ENCODE data around the gene TSTD1.

- TF ChIP-seq CTCF (conservative IDR thresholded peaks at IDR 0.05 in 1 of 2, IDR thresholded peaks at IDR 0.05 in 1 of 2; ENCODE audit: low read depth in 1 of 2, low read length in 2 of 2) (no peak), EZH2 (IDR thresholded peaks at IDR 0.05; ENCODE audit: low read length, missing control alignments) (no peak)
Measured at GRCh38 chr1:161084597-161084988, 45.8 kb upstream of the TSTD1 start.
